Pulmonary artery endothelial cell (primary cell): ENCODE data around the gene ZDHHC11B. TPM values are rescaled to one million over a fixed set of nuclear protein-coding genes. Genes with fewer than 3 reads are reported as not detected.

Source experiments
- DNase-seq: peaks from one replicate; pipeline ENCODE4 v3.0.0-alpha.2; 2011; ENCODE audit warnings: low read depth, low spot score
- total RNA-seq: library from RNA; depleted of rRNA; stranded (reverse); fragments of >200 nt; gene quantifications from 2 replicates; pipeline ENCODE4 v1.2.3, GENCODE V29; 2014

Gene ZDHHC11B
- total RNA-seq, 1 donor from 2014 or later, result not detected

DNA sequence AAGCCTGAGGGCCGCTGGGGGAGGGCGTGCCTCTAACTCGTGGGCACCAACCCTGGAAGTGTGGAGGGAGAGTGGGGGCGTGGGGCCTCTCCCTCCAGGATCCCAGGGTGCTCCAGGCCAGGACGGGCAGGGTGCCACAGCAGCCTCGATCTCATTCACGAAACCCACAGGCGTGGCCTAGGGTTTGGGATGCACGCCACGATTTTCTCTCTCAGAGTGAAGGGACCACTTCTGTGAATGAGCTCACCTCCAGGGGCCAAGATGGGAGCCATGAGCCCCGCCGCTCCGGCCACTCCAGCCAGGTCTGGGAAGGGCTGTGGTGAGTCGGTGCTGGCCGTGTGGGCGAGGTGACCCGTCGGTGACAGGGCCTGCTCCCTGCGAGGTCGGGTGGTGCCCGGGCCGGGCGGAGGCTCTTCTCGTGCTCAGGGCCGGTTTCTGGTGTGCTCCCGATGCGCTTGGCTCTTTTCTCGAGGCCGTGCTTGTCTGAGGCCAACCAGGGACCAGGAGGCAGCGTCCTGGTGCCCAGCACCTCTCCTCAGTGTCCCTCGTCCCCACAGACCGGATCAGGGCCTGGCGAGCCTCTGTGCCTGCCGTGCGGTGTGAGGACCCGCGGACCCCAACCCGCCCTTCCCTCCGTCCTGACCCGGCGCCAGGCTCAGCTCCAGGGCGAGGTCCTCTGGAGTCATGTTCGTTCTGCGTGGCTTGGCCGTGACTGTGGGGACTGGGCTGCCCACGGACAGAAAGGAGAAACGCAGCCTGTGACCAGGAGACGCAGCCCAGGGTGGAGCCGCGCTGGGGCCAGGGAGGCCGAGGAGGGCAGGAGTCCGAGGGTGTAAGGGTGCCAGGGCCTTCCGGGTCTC, 122.4 kb downstream of the ZDHHC11B start:
- DNase-seq, result no peak

DNA sequence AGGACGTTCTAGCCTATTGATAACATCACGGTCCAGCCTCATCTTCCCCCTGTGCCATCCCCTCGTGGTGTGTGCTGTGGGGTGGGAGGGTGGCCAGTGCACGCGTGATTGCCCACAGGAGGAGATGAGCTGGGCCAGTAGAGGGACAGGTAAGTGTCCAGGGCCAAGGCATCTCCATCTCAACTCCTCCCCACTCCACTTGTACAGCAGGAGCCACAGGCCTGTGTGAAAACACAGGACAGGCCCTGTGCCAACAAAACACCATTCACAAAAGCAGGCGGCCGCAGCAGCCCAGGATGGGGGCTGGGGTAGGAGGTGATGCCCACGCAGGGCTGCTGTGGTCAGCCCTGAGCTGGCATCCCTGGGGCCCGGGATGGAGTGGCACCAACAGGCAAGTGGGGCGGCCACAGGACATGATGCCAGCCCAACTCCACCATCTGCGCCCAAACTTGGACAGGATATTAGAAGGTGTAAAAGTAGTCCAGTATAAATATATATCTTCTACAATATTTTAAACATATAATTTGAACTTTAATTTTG, 124.0 kb downstream of the ZDHHC11B start:
- no peak for DNase-seq

Other genes with a start within 250 kb of the ZDHHC11B start
- 3.2 and 5.2 TPM in 2 replicates for gene CEP72, start 172.4 kb downstream of the ZDHHC11B start, total RNA-seq
- 0.18 and 0.20 TPM in 2 replicates for gene TPPP, start 91.4 kb downstream of the ZDHHC11B start, total RNA-seq
- gene ZDHHC11, start 66.3 kb upstream of the ZDHHC11B start, total RNA-seq, result 0.13 and 1.6 TPM in 2 replicates
- 50.6 and 54.9 TPM in 2 replicates for gene BRD9, start 108.1 kb upstream of the ZDHHC11B start, total RNA-seq
- 37.9 and 53.7 TPM in 2 replicates for gene TRIP13, start 108.2 kb upstream of the ZDHHC11B start, total RNA-seq
- 0.13 TPM in 1 of 2 replicates, not detected in the other for gene NKD2, start 224.1 kb upstream of the ZDHHC11B start, total RNA-seq